ENCODE results near the gene CDKN2A. TPM values are rescaled to one million over a fixed set of nuclear protein-coding genes. Genes with fewer than 3 reads are reported as not detected.

Gene CDKN2A
- polyA plus RNA-seq, 1 donor from 2014 or later = not detected

DNA sequence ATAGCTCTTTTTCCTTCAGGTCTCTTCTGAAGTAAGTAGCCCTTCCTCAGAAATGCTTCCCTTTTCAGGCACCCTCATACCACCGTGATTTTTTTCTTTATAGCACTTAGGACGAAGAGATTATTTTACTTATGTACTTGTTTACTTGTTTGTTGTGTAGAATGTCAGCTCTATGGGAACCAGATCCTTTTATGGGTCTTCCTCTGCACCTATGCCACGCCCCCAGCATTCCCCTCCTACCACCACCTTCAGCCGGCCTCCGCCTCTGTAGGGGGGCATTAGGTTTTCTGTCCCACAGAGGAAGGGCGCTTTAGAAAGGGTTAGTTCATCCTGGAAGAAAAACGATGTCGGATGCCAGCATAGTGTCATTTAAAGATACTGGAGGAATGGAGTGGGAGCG is 2.2 kb upstream of the CDKN2A start:
- Histone ChIP-seq H3K4me3 (ENCODE audit: low read length) (no peak overlapping the region), H3K9me3 (ENCODE audit: low read length) (no peaks in the 10 kb centered on the region), H3K36me3 (ENCODE audit: insufficient read depth, low read length) (no peaks in the 10 kb centered on the region), H3K27ac (ENCODE audit: low read length) (no peak overlapping the region), H3K27me3 (ENCODE audit: insufficient read depth, low read depth, low read length) (peaks cover 99% of the 10 kb centered on the region), H2AFZ (ENCODE audit: low read depth, low read length) (no peak overlapping the region), H3K4me2 (ENCODE audit: low read length) (no peak overlapping the region), H4K20me1 (ENCODE audit: insufficient read depth) (no peaks in the 10 kb centered on the region), H3K9ac (ENCODE audit: low read length) (no peak overlapping the region), H3F3A (ENCODE audit: insufficient read depth, low read length, poor library complexity, severe bottlenecking) (no peaks in the 10 kb centered on the region), H3K9me2 (ENCODE audit: insufficient read depth, low read length) (peaks cover 2% of the 10 kb centered on the region), H3K79me2 (replicated peaks; ENCODE audit: insufficient read depth, low read length) (no peaks in the 10 kb centered on the region)
- no peak for TF ChIP-seq MXI1 (conservative IDR thresholded peaks at IDR 0.05; ENCODE audit: poor library complexity, severe bottlenecking)
- no peak for TF ChIP-seq RAD21 (conservative IDR thresholded peaks at IDR 0.05)
- TF ChIP-seq, protein P1, sequence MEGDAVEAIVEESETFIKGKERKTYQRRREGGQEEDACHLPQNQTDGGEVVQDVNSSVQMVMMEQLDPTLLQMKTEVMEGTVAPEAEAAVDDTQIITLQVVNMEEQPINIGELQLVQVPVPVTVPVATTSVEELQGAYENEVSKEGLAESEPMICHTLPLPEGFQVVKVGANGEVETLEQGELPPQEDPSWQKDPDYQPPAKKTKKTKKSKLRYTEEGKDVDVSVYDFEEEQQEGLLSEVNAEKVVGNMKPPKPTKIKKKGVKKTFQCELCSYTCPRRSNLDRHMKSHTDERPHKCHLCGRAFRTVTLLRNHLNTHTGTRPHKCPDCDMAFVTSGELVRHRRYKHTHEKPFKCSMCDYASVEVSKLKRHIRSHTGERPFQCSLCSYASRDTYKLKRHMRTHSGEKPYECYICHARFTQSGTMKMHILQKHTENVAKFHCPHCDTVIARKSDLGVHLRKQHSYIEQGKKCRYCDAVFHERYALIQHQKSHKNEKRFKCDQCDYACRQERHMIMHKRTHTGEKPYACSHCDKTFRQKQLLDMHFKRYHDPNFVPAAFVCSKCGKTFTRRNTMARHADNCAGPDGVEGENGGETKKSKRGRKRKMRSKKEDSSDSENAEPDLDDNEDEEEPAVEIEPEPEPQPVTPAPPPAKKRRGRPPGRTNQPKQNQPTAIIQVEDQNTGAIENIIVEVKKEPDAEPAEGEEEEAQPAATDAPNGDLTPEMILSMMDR (IDR thresholded peaks at IDR 0.05; ENCODE audit: poor library complexity, severe bottlenecking) = no peak
- no peak for TF ChIP-seq EP300 (conservative IDR thresholded peaks at IDR 0.05; ENCODE audit: poor library complexity, severe bottlenecking)
- no peak for TF ChIP-seq EZH2 (IDR thresholded peaks at IDR 0.05; ENCODE audit: borderline replicate concordance, insufficient read depth, low read length, poor library complexity, severe bottlenecking)
- TF ChIP-seq SMC3 (conservative IDR thresholded peaks at IDR 0.05; ENCODE audit: poor library complexity) = no peak
- TF ChIP-seq, protein P2, sequence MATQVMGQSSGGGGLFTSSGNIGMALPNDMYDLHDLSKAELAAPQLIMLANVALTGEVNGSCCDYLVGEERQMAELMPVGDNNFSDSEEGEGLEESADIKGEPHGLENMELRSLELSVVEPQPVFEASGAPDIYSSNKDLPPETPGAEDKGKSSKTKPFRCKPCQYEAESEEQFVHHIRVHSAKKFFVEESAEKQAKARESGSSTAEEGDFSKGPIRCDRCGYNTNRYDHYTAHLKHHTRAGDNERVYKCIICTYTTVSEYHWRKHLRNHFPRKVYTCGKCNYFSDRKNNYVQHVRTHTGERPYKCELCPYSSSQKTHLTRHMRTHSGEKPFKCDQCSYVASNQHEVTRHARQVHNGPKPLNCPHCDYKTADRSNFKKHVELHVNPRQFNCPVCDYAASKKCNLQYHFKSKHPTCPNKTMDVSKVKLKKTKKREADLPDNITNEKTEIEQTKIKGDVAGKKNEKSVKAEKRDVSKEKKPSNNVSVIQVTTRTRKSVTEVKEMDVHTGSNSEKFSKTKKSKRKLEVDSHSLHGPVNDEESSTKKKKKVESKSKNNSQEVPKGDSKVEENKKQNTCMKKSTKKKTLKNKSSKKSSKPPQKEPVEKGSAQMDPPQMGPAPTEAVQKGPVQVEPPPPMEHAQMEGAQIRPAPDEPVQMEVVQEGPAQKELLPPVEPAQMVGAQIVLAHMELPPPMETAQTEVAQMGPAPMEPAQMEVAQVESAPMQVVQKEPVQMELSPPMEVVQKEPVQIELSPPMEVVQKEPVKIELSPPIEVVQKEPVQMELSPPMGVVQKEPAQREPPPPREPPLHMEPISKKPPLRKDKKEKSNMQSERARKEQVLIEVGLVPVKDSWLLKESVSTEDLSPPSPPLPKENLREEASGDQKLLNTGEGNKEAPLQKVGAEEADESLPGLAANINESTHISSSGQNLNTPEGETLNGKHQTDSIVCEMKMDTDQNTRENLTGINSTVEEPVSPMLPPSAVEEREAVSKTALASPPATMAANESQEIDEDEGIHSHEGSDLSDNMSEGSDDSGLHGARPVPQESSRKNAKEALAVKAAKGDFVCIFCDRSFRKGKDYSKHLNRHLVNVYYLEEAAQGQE (IDR thresholded peaks at IDR 0.05; ENCODE audit: borderline replicate concordance) = no peak
- TF ChIP-seq POLR2AphosphoS5 (IDR thresholded peaks at IDR 0.05) = no peak
- no peak for TF ChIP-seq TAF1 (IDR thresholded peaks at IDR 0.05; ENCODE audit: low read depth)

DNA sequence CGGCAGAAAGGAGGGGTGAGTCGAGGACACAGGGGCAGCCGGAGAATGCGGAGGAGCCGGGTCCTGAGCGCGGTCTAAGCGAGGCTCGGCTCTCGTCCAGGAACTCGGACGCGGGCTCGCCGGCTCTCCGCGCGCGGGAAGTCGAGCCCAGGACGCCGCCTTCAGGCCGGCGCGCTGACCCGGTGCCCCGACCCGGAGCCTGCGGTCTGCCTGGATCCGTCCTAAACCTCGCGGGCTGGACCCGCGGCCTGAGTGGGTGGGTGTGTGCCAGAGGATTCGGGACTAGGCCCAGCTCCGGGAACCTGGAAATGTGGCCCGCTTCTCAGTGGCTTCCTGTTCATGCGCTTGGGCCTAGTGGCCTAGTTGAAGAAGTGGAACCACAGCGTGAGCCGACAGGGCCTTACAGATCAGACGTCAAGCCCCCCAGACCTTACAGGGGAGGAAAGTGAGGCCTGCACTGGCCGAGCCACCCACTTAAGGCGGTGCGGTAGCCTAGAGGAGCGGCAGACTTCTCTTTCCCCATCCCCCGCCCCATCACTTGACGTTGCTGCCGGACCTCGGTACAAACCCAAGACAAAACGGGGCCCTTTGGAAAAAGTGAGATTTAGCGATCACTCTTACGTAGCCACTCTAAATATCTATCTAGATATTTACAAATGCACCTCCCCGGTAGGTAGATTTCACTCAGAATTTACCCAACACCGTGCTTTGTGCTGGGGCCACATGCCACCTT is 1.6 kb upstream of the CDKN2A start:
- Histone ChIP-seq H2AFZ (ENCODE audit: low read depth, low read length) (no peak overlapping the region), H3K4me3 (ENCODE audit: low read length) (peak overlapping the region; percentile 65), H3K79me2 (replicated peaks; ENCODE audit: insufficient read depth, low read length) (no peaks in the 10 kb centered on the region), H3K9me2 (ENCODE audit: insufficient read depth, low read length) (peaks cover 2% of the 10 kb centered on the region), H3K27ac (ENCODE audit: low read length) (no peak overlapping the region), H3F3A (ENCODE audit: insufficient read depth, low read length, poor library complexity, severe bottlenecking) (no peaks in the 10 kb centered on the region), H3K36me3 (ENCODE audit: insufficient read depth, low read length) (no peaks in the 10 kb centered on the region), H3K9me3 (ENCODE audit: low read length) (no peaks in the 10 kb centered on the region), H4K20me1 (ENCODE audit: insufficient read depth) (no peaks in the 10 kb centered on the region), H3K4me2 (ENCODE audit: low read length) (no peak overlapping the region), H3K27me3 (ENCODE audit: insufficient read depth, low read depth, low read length) (peaks cover 99% of the 10 kb centered on the region), H3K9ac (ENCODE audit: low read length) (no peak overlapping the region)
- TF ChIP-seq, protein P1 (IDR thresholded peaks at IDR 0.05; ENCODE audit: poor library complexity, severe bottlenecking) = no peak
- no peak for TF ChIP-seq MXI1 (conservative IDR thresholded peaks at IDR 0.05; ENCODE audit: poor library complexity, severe bottlenecking)
- no peak for TF ChIP-seq POLR2AphosphoS5 (IDR thresholded peaks at IDR 0.05)
- no peak for TF ChIP-seq EZH2 (IDR thresholded peaks at IDR 0.05; ENCODE audit: borderline replicate concordance, insufficient read depth, low read length, poor library complexity, severe bottlenecking)
- no peak for TF ChIP-seq TAF1 (IDR thresholded peaks at IDR 0.05; ENCODE audit: low read depth)
- TF ChIP-seq SMC3 (conservative IDR thresholded peaks at IDR 0.05; ENCODE audit: poor library complexity) = no peak
- TF ChIP-seq EP300 (conservative IDR thresholded peaks at IDR 0.05; ENCODE audit: poor library complexity, severe bottlenecking) = no peak
- TF ChIP-seq, protein P2 (IDR thresholded peaks at IDR 0.05; ENCODE audit: borderline replicate concordance) = no peak
- no peak for TF ChIP-seq RAD21 (conservative IDR thresholded peaks at IDR 0.05)

All from neural cell (in vitro differentiated cells).